Measurements from ENCODE around the gene FNDC3B. TPM values are rescaled to one million over a fixed set of nuclear protein-coding genes. Genes with fewer than 3 reads are reported as not detected.

The FNDC3B gene
- total and polyA plus RNA-seq, 2 donors (not counting 1 experiment from before 2014, with no cell fraction given), result 1.2 to 9.2 TPM

DNA sequence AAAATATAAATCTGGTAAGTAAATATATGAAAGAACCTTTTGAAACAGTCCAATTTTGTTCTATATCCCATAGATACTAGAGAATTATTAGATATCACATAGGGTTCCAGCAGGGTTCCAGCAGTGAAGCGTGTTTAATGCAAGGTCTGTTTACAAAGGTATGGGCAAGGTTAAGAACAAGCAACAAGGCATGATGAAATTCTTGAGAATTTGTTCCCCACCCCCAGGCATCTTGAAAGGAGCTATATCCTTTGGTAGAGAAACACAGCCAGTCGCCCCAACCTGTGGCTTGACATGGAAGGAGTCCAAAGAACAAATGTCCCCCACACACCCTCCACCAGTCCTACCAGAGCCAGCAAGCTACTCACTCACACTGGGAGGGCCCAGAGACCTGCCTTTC, 18.6 kb upstream of the FNDC3B start:
- POLR2A ChIA-PET, result no interaction called here
- Mint-ChIP-seq H3K9me3 (ENCODE audit: insufficient read depth) (no peaks in the 10 kb centered on the region), H3K4me1 (no peaks in the 10 kb centered on the region), H3K4me3 (no peak overlapping the region), H3K27ac (no peak overlapping the region), H3K27me3 (peaks cover 13% of the 10 kb centered on the region)
- H3K27me3 ChIP-seq (replicated peaks in 1 of 4; ENCODE audit: control extremely low read depth in 1 of 4, control insufficient read depth in 3 of 4, insufficient read depth in 4 of 4, low read length in 3 of 4), result no peaks in the 10 kb centered on the region
- H3K36me3 ChIP-seq (replicated peaks in 1 of 2; ENCODE audit: control extremely low read depth in 1 of 2, control insufficient read depth in 1 of 2, extremely low read depth in 1 of 2, insufficient read depth in 2 of 2, low read length in 1 of 2), result no peaks in the 10 kb centered on the region
- no peaks in the 10 kb centered on the region for H4K20me1 ChIP-seq (ENCODE audit: control insufficient read depth, insufficient read depth, low read length, poor library complexity, severe bottlenecking)
- CTCF ChIA-PET, result interaction anchor here (0.7 kb wide), 1 partner anchor 8 kb away, joined by 3 read pairs; no protein-coding TSS in a partner anchor
- no peak for ATAC-seq (ENCODE audit: low read depth)
- no peak overlapping the region for H2AFZ ChIP-seq (ENCODE audit: insufficient read depth, low read depth, low read length, poor library complexity, severe bottlenecking)
- no peak overlapping the region for H3K9ac ChIP-seq (ENCODE audit: low read length)
- H3K27ac ChIP-seq (ENCODE audit: low read length in 2 of 2), result no peak overlapping the region
- no peaks in the 10 kb centered on the region for H3K9me3 ChIP-seq (ENCODE audit: control extremely low read depth in 1 of 3, control insufficient read depth in 2 of 3, insufficient read depth in 1 of 3, low read length in 2 of 3)
- no peaks in the 10 kb centered on the region for H3K4me1 ChIP-seq (ENCODE audit: control insufficient read depth in 2 of 2, insufficient read depth in 2 of 2, low read length in 2 of 2)
- intact Hi-C loops (cut with micrococcal nuclease), result no loop called here
- WGBS (ENCODE audit: insufficient coverage), result no CpG with 5 or more reads among the region's 2 CpGs
- DNase-seq, result no peak
- TF ChIP-seq, protein P1, sequence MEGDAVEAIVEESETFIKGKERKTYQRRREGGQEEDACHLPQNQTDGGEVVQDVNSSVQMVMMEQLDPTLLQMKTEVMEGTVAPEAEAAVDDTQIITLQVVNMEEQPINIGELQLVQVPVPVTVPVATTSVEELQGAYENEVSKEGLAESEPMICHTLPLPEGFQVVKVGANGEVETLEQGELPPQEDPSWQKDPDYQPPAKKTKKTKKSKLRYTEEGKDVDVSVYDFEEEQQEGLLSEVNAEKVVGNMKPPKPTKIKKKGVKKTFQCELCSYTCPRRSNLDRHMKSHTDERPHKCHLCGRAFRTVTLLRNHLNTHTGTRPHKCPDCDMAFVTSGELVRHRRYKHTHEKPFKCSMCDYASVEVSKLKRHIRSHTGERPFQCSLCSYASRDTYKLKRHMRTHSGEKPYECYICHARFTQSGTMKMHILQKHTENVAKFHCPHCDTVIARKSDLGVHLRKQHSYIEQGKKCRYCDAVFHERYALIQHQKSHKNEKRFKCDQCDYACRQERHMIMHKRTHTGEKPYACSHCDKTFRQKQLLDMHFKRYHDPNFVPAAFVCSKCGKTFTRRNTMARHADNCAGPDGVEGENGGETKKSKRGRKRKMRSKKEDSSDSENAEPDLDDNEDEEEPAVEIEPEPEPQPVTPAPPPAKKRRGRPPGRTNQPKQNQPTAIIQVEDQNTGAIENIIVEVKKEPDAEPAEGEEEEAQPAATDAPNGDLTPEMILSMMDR (IDR thresholded peaks at IDR 0.05), result no peak
- TF ChIP-seq EZH2 (IDR thresholded peaks at IDR 0.05; ENCODE audit: borderline replicate concordance, insufficient read depth, low read depth, low read length, poor library complexity, severe bottlenecking), result no peak
- no peaks in the 10 kb centered on the region for H3K79me2 ChIP-seq (ENCODE audit: control insufficient read depth, insufficient read depth, low read length)
- H3K4me3 ChIP-seq (ENCODE audit: control extremely low read depth in 1 of 5, extremely low read depth in 1 of 5, insufficient read depth in 1 of 5, low read depth in 2 of 5, low read length in 4 of 5), result no peak overlapping the region
- H3K4me2 ChIP-seq (replicated peaks; ENCODE audit: low read depth, low read length, poor library complexity, severe bottlenecking), result no peak overlapping the region

DNA sequence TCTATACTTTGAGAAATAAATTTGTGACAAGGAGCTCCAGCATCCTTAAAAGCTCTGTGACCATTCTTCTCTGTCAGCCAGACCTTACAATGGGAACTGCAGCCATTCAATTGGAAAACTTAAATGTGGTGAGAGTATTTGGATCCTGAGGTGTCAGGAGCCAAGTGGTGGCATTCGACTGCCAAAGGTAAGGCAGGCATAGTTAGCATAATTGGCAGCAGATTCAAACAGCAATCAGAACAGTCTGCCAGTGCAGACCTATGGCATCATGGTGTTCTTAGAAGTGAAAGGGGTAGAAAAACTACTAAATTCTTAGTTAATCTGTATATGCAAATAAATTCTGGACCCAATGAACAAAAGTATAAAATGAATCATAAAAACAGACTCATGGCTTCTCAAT, 18.2 kb upstream of the FNDC3B start:
- Mint-ChIP-seq H3K4me3 (no peak overlapping the region), H3K27ac (no peak overlapping the region), H3K9me3 (ENCODE audit: insufficient read depth) (no peaks in the 10 kb centered on the region), H3K27me3 (peaks cover 13% of the 10 kb centered on the region), H3K4me1 (no peaks in the 10 kb centered on the region)
- Histone ChIP-seq H3K27me3 (replicated peaks in 1 of 4; ENCODE audit: control extremely low read depth in 1 of 4, control insufficient read depth in 3 of 4, insufficient read depth in 4 of 4, low read length in 3 of 4) (no peaks in the 10 kb centered on the region), H3K27ac (ENCODE audit: low read length in 2 of 2) (no peak overlapping the region), H3K4me3 (ENCODE audit: control extremely low read depth in 1 of 5, extremely low read depth in 1 of 5, insufficient read depth in 1 of 5, low read depth in 2 of 5, low read length in 4 of 5) (no peak overlapping the region), H3K9me3 (ENCODE audit: control extremely low read depth in 1 of 3, control insufficient read depth in 2 of 3, insufficient read depth in 1 of 3, low read length in 2 of 3) (no peaks in the 10 kb centered on the region), H3K4me2 (replicated peaks; ENCODE audit: low read depth, low read length, poor library complexity, severe bottlenecking) (no peak overlapping the region), H3K4me1 (ENCODE audit: control insufficient read depth in 2 of 2, insufficient read depth in 2 of 2, low read length in 2 of 2) (no peaks in the 10 kb centered on the region), H3K79me2 (ENCODE audit: control insufficient read depth, insufficient read depth, low read length) (no peaks in the 10 kb centered on the region), H2AFZ (ENCODE audit: insufficient read depth, low read depth, low read length, poor library complexity, severe bottlenecking) (no peak overlapping the region), H3K9ac (ENCODE audit: low read length) (no peak overlapping the region), H3K36me3 (replicated peaks in 1 of 2; ENCODE audit: control extremely low read depth in 1 of 2, control insufficient read depth in 1 of 2, extremely low read depth in 1 of 2, insufficient read depth in 2 of 2, low read length in 1 of 2) (no peaks in the 10 kb centered on the region), H4K20me1 (ENCODE audit: control insufficient read depth, insufficient read depth, low read length, poor library complexity, severe bottlenecking) (no peaks in the 10 kb centered on the region)
- TF ChIP-seq, protein P1 (IDR thresholded peaks at IDR 0.05), result no peak
- TF ChIP-seq EZH2 (IDR thresholded peaks at IDR 0.05; ENCODE audit: borderline replicate concordance, insufficient read depth, low read depth, low read length, poor library complexity, severe bottlenecking), result no peak
- POLR2A ChIA-PET, result no interaction called here
- WGBS (ENCODE audit: insufficient coverage), result 86% methylated on average over 1 of the region's 1 CpG
- intact Hi-C loops (cut with micrococcal nuclease), result no loop called here
- CTCF ChIA-PET, result interaction anchor here (0.7 kb wide), 1 partner anchor 8 kb away, joined by 3 read pairs; no protein-coding TSS in a partner anchor
- ATAC-seq (ENCODE audit: low read depth) (no peak), DNase-seq (no peak)

Data from B cell (primary cell).